Astrocyte (in vitro differentiated cells and primary cell): ENCODE data around the gene LIN28B.

Experiments used
- EZH2 ChIP-seq: IDR thresholded peaks from 2 replicates; pipeline ENCODE4 v1.6.1; 2012; ENCODE audit warnings: mild to moderate bottlenecking, low read length, inconsistent platforms; ENCODE audit not compliant: insufficient read depth
- TF ChIP-seq, protein P1 (sequence below): IDR thresholded peaks from 2 replicates; pipeline ENCODE4 v1.5.1; 2011; ENCODE audit warnings: low read depth, mild to moderate bottlenecking, inconsistent platforms, low read length, moderate library complexity; ENCODE audit not compliant: insufficient read depth

GRCh38 chr6:105106260-105106659, 149.4 kb downstream of the LIN28B start:
- TF ChIP-seq, protein P1, sequence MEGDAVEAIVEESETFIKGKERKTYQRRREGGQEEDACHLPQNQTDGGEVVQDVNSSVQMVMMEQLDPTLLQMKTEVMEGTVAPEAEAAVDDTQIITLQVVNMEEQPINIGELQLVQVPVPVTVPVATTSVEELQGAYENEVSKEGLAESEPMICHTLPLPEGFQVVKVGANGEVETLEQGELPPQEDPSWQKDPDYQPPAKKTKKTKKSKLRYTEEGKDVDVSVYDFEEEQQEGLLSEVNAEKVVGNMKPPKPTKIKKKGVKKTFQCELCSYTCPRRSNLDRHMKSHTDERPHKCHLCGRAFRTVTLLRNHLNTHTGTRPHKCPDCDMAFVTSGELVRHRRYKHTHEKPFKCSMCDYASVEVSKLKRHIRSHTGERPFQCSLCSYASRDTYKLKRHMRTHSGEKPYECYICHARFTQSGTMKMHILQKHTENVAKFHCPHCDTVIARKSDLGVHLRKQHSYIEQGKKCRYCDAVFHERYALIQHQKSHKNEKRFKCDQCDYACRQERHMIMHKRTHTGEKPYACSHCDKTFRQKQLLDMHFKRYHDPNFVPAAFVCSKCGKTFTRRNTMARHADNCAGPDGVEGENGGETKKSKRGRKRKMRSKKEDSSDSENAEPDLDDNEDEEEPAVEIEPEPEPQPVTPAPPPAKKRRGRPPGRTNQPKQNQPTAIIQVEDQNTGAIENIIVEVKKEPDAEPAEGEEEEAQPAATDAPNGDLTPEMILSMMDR: no peak
- TF ChIP-seq EZH2: no peak
